Heart left ventricle (tissue), 16 donors: ENCODE measurements around the gene MITF. TPM values are rescaled to one million over a fixed set of nuclear protein-coding genes. Genes with fewer than 3 reads are reported as not detected.

ENCODE experiments used
- ATAC-seq, 4 donors: fragments of 200-7000 bp; cut with Tn5 transposase; one replicate each; pipeline ENCODE4 v1.9.1; 2020 to 2022; ENCODE audit warnings: moderate library complexity in 4 of 4, mild to moderate bottlenecking in 3 of 4, moderate number of reproducible peaks in 1 of 4
- DNase-seq, 5 donors: peaks; one replicate each; pipeline ENCODE4 v3.0.0-alpha.2; 2020
- H3K27ac ChIP-seq, 12 donors: fragments of 200-600 bp; sonication (generic) in 4 of 12; one replicate each; pipeline versions ENCODE4 v1.5.0 to v1.8.0; 2016 to 2022; ENCODE audit warnings: mild to moderate bottlenecking in 2 of 12
- H3K27me3 ChIP-seq, 9 donors: fragments of 200-600 bp; sonication (generic) in 2 of 9; one replicate each; pipeline versions ENCODE4 v1.5.1 to v1.8.0; 2016 to 2022; ENCODE audit warnings: mild to moderate bottlenecking in 3 of 9
- H3K36me3 ChIP-seq, 9 donors: fragments of 200-600 bp; sonication (generic) in 2 of 9; one replicate each; pipeline versions ENCODE4 v1.5.0 to v1.8.0; 2018 to 2022; ENCODE audit warnings: mild to moderate bottlenecking in 2 of 9
- H3K4me1 ChIP-seq, 12 donors: fragments of 200-600 bp; sonication (generic) in 4 of 12; one replicate each; pipeline versions ENCODE4 v1.5.0 to v1.8.0; 2016 to 2022; ENCODE audit warnings: mild to moderate bottlenecking in 3 of 12
- H3K4me3 ChIP-seq, 12 donors: fragments of 200-600 bp; sonication (generic) in 4 of 12; one replicate each; pipeline versions ENCODE4 v1.5.0 to v1.8.0; 2017 to 2022; ENCODE audit warnings: mild to moderate bottlenecking in 9 of 12, moderate library complexity in 4 of 12
- H3K9me3 ChIP-seq, 12 donors: fragments of 200-600 bp; sonication (generic) in 4 of 12; one replicate each; pipeline versions ENCODE4 v1.5.0 to v1.8.0; 2016 to 2022; ENCODE audit warnings: mild to moderate bottlenecking in 1 of 12
- CTCF ChIP-seq, 12 donors: fragments of 200-600 bp; sonication (generic) in 4 of 12; IDR thresholded peaks; one replicate each; pipeline versions ENCODE4 v1.5.0 to v1.8.0; 2018 to 2022; ENCODE audit warnings: antibody characterized with exemption in 12 of 12, mild to moderate bottlenecking in 5 of 12
- POLR2A ChIP-seq, 2 donors: fragments of 450-650 bp; IDR thresholded peaks; one replicate each; pipeline ENCODE4 v1.6.1; 2017; ENCODE audit warnings: antibody characterized with exemption in 2 of 2, mild to moderate bottlenecking in 2 of 2, moderate library complexity in 2 of 2
- WGBS, 4 donors: extraction: QIAGEN DNeasy Blood & Tissue Kit in 2 of 4; methylation state at CpG; one replicate each; pipeline versions ENCODE4 v1.1.5 to v1.1.7; 2013 to 2018; 5-methylcytosine and 5-hydroxymethylcytosine counted together
- intact Hi-C, 10 donors: fragments of 100-400 bp; cut with DNase I; formaldehyde crosslinking; loops; one replicate each; pipeline versions ENCODE4 v1.11.1 to v1.14.2; 2022
- polyA plus RNA-seq, 2 donors: library from polyadenylated mRNA; stranded (reverse); fragments of 200-250 nt; gene quantifications; one replicate each; pipeline ENCODE4 v1.2.3, GENCODE V29; 2013
- total RNA-seq, 9 donors: library from RNA; depleted of rRNA in 2 of 9; stranded (reverse); fragments of >200 nt in 2 of 9; fragmentation: NEBNext Ultra II Directional in 3 of 9; extraction: Animal tissue kit (Norgen Biotek cat#: 25700) in 3 of 9; gene quantifications; one replicate each; pipeline versions ENCODE4 v1.1.0 to v1.2.4, GENCODE V29; 2016 to 2023
- donor health status: ischemic (EF 13 %, LVEDD 7.1; RV severe dilation, severe dysfunction).
- donor health status: healthy with polysubstance abuse.
- donor health status: DM: no; HTN: yes; CAD: no.
- donor health status: DM: no; HTN: no; CAD: no.
- donor health status: ischemic (EF 25% LVEDD 6.9; RV normal size, moderate dysfunction).
- donor health status: ischemic (EF 25% LVEDD 5.7; RV mildly dilated, moderate dysfunction).
- donor health status: healthy.
- donor health status: DM: yes; HTN: yes; CAD: no.
- donor health status: ischemic (EF 35%, LVEDD 5.7; RV mildly dilated, moderate dysfunction).
- donor health status: nonischemic (EF 11% LVEDD 7.7; RV severe dilation, severe dysfunction).
- donor health status: DM: yes; HTN: yes; CAD: no.
- donor health status: PGD.
- donor health status: ischemic (EF 29% LVEDD 5.4; RV normal size, mild dysfunction).
- donor health status: nonischemic (EF 23%, LVEDD 6.1; RV moderate dilation, normal function).

Gene MITF
- total and polyA plus RNA-seq, 11 donors = 17.9 to 114 (median 81.1) TPM

DNA sequence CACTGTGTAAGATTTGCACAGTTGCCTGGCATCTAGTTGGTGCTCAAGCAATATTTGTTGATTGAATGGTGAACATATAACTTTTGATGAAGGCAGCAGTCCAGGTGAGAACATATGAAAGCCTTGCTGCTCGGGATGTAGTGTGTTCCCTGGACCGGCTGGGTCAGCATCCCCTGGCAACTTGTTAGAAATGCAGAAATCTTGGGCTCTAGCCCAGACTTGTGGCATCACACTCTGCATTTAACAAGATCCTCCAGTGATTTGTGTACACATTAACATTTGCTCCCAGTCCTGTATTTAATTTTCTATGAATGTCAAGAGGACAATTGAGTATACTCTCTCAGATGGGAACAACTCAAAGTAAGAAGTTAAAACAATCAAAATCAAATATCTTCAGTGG lies 191.3 kb downstream of the MITF start:
- intact Hi-C loops = loop anchor here in 2 of 10 donors (5.0 to 10.0 kb wide), 2 partner anchors 63 to 136 kb away; no protein-coding TSS in a partner anchor

DNA sequence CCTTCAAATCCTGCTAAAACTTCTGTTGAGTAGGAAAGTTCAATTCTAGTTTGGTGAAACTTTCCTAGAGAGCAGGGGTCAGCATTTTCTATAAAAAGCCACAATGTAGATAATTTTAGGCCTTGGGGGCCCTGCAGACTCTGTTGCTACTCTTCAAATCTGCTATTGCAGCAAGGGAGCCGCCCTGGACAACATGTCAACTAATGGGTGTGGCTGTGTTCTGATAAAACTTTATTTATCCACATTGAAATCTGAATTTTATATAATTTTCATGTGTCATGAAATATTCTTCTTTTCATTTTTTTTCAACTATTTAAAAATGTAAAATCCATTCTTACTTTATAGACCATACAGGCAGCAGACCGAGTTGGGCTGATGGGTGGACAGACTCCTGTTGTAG lies 192.8 kb downstream of the MITF start:
- Histone ChIP-seq H3K4me3 (no peak overlapping the region), H3K36me3 (no peaks in the 10 kb centered on the region), H3K27me3 (no peaks in the 10 kb centered on the region), H3K9me3 (no peaks in the 10 kb centered on the region), H3K27ac (no peak overlapping the region), H3K4me1 (peaks cover 0 to 39% (median 4%) of the 10 kb centered on the region in 12 donors)
- no peak for TF ChIP-seq CTCF (IDR thresholded peaks at IDR 0.05)
- TF ChIP-seq POLR2A (IDR thresholded peaks at IDR 0.05) = no peak
- WGBS, 4 donors = 91 to 95% (median 92%) methylated on average over 2 of the region's 2 CpGs
- DNase-seq (no peak), ATAC-seq (no peak)
- intact Hi-C loops = loop anchor here in 2 of 10 donors (5.0 to 10.0 kb wide), 2 partner anchors 65 to 137 kb away; no protein-coding TSS in a partner anchor

More for the DNA sequence above, 191.3 kb downstream of the MITF start:
- peak in 3 of 4 donors; percentile 23 to 54 (median 31) for ATAC-seq
- H3K4me1 ChIP-seq = peaks cover 0 to 54% (median 12%) of the 10 kb centered on the region in 12 donors
- 44 to 54% (median 50%) methylated on average over 2 of the region's 2 CpGs for WGBS, 4 donors
- no peak overlapping the region for H3K4me3 ChIP-seq
- DNase-seq = peak in 1 of 5 donors; percentile 32
- H3K36me3 ChIP-seq = no peaks in the 10 kb centered on the region
- H3K27ac ChIP-seq = no peak overlapping the region
- TF ChIP-seq POLR2A (IDR thresholded peaks at IDR 0.05) (no peak), CTCF (IDR thresholded peaks at IDR 0.05) (no peak)
- no peaks in the 10 kb centered on the region for H3K9me3 ChIP-seq
- H3K27me3 ChIP-seq = no peaks in the 10 kb centered on the region

- H3K36me3 ChIP-seq = no peaks in the 10 kb centered on the region
- no peak overlapping the region for H3K4me3 ChIP-seq
- no peaks in the 10 kb centered on the region for H3K27me3 ChIP-seq
- 85 to 91% (median 86%) methylated on average over 3 of the region's 3 CpGs for WGBS, 4 donors
- H3K9me3 ChIP-seq = no peaks in the 10 kb centered on the region
- no peak for TF ChIP-seq CTCF (IDR thresholded peaks at IDR 0.05)
- TF ChIP-seq POLR2A (IDR thresholded peaks at IDR 0.05) = no peak
- H3K27ac ChIP-seq = no peak overlapping the region
- intact Hi-C loops = loop anchor here in 2 of 10 donors (5.0 to 10.0 kb wide), 2 partner anchors 65 to 138 kb away; no protein-coding TSS in a partner anchor
- DNase-seq = no peak
- peaks cover 0 to 35% (median 4%) of the 10 kb centered on the region in 12 donors for H3K4me1 ChIP-seq
- ATAC-seq = no peak
These were observed 193.2 kb downstream of the MITF start for GRCh38 chr3:69932501-69932900.

DNA sequence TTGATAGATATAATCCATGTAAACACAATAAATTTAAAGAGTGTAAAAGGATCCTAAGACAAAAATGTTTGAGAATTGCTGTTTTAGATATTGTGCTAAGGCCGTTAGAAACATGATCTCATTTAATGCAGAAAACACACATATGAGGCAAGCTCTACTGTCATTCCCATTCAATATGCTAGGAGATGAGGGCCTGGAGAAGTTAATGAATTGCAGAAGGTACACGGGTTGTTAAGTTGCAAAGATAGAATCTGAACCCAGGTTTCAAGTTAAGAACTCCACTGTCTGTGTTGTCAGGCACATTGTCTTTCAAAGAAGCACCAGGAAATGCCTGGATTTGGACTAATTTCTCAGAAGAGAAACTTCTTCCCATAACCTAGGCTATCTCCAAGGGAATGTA lies 195.1 kb downstream of the MITF start:
- H3K4me1 ChIP-seq = peaks cover 0 to 26% (median 0%) of the 10 kb centered on the region in 12 donors
- no peak for ATAC-seq
- H3K9me3 ChIP-seq = no peaks in the 10 kb centered on the region
- H3K27me3 ChIP-seq = no peaks in the 10 kb centered on the region
- intact Hi-C loops = loop anchor here in 2 of 10 donors (5.0 to 10.0 kb wide), 2 partner anchors 67 to 140 kb away; no protein-coding TSS in a partner anchor
- no peak overlapping the region for H3K27ac ChIP-seq
- WGBS, 4 donors = 62 to 70% (median 68%) methylated on average over 2 of the region's 2 CpGs
- no peak for TF ChIP-seq POLR2A (IDR thresholded peaks at IDR 0.05)
- no peak for TF ChIP-seq CTCF (IDR thresholded peaks at IDR 0.05)
- H3K36me3 ChIP-seq = peaks cover 0 to 18% (median 5%) of the 10 kb centered on the region in 9 donors
- no peak overlapping the region for H3K4me3 ChIP-seq
- DNase-seq = no peak
